Measurements from ENCODE around the gene ARHGEF38.

DNA sequence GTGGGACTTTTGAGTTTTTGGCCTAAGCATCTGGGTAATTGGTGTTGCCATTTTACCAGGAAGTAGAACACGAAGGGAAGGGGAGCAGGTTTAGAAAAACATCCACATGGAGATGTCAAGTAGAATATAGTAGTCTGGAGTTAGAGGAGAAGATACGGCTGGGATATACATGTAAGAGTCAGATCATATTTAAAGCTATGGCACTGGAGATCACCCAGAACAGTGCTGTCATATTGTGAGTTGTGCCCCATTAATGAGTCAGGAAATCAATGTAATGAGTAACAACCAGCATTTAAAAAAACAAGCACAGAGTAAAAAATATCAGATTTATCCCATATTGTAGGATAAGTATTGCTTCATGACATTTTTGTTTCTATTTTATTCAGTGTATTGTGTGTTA, 160.3 kb downstream of the ARHGEF38 start:
- TF ChIP-seq, protein P1, sequence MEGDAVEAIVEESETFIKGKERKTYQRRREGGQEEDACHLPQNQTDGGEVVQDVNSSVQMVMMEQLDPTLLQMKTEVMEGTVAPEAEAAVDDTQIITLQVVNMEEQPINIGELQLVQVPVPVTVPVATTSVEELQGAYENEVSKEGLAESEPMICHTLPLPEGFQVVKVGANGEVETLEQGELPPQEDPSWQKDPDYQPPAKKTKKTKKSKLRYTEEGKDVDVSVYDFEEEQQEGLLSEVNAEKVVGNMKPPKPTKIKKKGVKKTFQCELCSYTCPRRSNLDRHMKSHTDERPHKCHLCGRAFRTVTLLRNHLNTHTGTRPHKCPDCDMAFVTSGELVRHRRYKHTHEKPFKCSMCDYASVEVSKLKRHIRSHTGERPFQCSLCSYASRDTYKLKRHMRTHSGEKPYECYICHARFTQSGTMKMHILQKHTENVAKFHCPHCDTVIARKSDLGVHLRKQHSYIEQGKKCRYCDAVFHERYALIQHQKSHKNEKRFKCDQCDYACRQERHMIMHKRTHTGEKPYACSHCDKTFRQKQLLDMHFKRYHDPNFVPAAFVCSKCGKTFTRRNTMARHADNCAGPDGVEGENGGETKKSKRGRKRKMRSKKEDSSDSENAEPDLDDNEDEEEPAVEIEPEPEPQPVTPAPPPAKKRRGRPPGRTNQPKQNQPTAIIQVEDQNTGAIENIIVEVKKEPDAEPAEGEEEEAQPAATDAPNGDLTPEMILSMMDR (IDR thresholded peaks at IDR 0.05) = no peak
- no peak for TF ChIP-seq POLR2A (IDR thresholded peaks at IDR 0.05)

Data from body of pancreas (tissue), 4 donors.